NCI-H1694 treated with DMSO at 0.1 percent for 48 hours (cell line): ENCODE data around the gene ARL6IP1.
"Not testable (repeated sequence)": the region's sequence is repeated elsewhere in the genome, so short reads cannot be mapped to it uniquely, and the experiment has no call there.

Source experiments
- DNase-seq: peaks from one replicate; lab custom pipeline; 2025; lab: John Stamatoyannopoulos, UW

The ARL6IP1 gene

DNA sequence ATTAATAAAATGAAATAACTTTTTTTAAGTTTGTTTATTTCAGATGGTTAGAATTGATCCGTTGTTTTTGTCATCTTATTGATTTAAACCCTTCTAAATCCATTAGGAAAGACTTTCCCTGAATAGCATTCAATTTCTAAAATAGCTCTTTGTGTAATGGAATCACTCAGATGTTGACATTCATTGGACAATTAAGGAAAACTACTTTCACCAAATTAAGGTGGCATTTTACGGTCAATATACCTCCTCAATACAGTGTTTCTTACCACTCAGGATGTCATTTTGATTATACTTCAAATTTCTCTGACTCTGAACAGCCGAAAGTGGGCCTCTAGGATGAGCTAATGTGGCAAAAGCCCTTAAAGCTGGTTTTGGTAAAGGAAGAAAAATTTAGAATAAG is 1.8 kb downstream of the ARL6IP1 start:
- DNase-seq = no peak

DNA sequence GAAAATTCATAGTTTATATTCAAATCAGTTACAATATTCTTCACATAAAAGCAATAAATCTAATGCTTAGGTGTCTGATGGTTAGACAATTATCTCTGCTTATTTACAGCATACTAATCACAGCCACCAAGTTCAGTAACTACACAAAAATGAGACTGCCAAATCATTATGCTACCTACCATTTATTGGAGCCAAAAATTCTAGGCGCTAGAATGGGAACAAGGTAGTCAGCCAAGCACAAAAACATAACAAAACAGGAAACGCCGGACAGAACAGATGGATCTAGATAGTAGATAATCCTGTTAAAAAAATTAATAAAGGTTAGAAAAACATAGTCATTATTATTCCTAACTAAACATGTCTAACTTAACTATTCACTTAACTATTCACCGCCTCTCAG is 3.6 kb downstream of the ARL6IP1 start:
- DNase-seq = no peak

DNA sequence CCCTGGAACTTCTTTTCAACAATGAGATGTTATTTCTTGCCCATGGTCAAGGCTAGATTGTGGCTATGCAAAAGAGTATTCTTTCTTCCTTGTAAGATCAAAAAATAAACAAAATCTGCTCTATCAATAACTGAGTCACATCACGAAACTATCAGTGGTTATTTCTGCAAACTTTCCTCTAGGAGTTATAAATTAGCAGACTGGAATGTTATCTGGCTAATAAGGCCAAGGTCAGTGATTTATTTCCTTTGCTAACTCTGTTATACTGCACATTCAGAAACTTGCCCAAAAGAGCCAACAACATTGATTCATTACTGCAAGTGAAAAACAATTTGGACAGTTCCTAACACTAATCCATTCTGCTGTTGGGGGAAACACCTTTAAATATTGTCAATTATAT is 5.0 kb downstream of the ARL6IP1 start:
- no peak for DNase-seq

DNA sequence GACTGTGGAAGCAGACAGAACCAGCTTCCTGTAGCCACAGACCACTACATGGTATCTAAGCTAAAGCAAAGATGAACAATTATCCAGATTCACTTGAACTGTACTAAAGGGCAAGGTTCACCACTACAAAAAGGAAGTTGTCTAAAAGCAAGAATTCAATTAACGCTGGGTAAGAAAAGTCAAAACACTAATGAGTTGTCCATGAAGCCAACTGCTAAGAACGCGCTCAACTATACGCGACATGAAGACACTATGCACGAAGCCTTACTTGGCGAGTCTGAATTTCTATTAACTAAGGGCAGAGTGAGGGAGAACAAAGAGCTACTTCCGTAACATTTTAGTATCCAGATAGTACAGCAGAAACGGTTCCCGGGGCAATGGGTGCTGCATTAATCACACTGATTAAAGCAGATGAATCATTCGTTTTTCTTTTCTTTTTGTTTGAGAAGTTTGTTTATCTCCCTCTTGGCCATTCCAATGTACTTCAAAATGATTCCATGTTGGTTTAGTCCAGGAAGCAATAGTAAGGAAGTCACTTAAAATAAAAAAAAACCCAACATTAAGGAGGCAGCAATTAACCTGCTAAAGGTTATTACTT is 8.4 kb downstream of the ARL6IP1 start:
- no peak for DNase-seq

DNA sequence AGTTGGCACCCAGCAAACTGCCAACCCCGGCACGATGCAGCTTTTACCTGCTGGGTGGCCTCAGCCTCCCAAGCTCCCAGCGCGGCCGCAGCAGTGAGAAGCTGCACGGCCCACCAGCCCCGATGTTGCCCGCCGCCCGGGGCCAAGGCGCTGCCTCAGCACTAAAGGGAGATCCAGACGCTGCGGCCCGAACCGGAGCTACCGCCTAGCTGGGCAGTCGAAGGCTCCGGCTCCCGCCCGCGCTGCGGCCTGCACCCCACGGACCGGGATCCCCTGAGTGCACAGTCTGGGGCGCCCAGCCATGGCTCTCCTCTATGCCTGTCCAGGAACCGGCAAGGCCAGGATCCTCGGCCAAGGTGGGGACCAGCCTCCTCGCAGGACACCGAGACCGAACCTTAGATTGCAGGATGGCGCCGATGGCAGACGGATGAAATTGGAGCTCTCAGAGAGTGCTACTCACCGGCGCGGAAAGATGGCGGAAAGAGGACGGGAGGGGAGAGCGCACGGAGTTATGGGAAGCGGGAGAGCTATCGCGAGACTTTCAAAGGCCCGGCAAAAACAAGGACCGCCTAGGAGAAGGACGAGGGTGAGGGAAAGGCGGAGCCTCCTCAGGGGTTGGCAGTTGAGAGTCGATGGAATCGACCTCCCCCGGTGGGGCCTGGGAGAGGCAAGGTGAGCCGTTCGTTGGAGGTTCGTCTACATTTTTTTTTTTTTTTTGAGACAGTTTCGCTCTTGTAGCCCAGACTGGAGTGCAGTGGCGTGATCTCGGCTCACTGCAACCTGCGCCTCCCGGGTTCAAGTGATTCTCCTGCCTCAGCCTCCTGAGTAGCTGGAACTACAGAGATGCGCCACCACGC is 11.3 kb downstream of the ARL6IP1 start, which contains the start of gene RPS15A:
TSS of gene RPS15A (minus strand) at position 485 of the 857 bp plus-strand sequence. CDS start 1,221 bp downstream, outside the sequence.
- peak; percentile 92 for DNase-seq

DNA sequence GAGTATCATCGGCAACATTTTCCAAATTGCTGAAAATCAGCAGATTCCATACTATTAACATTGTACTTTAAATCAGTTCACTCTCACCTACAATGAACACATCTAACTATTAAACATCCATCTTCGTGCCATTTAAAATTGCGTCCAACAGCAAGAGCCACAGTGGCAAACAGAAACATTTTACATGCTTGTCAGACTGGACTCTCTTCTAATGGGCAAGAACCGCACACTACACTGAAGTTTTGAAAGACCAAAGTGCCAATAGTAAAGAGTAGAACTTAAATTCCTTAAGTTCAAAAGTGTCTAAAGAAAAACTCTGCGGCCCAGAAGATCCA is 11.9 kb downstream of the ARL6IP1 start:
- no peak for DNase-seq

DNA sequence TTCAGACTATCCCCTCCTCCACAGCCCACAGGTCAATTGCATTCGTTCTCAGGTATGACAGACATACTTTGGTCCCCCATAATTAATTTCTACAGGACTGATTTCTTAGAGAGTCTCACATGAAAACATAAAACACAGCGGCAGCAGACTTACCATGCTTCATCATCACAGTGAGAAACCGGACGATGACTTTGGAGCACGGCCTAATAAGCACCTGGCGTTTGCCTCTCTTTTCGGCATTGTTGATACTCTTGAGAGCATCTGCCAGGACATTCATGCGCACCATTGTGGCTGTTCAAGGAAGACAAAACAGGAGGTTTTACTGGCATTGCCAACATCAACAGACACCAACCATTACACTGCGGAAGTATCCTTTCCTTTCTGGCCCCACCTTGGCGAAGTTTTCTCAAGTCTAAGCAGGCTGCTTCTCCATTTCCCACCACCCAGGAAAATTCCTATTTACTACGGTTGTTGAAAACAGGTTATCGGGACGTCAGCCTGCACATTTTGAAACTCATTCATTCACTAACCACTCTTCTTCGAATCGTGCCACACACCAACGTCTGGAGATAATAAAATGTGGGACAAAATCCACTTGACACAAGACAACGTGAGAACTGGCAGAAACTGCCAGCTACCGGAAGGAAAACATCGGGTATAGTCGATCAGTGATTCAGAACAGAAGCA is 12.4 kb downstream of the ARL6IP1 start:
- no peak for DNase-seq

DNA sequence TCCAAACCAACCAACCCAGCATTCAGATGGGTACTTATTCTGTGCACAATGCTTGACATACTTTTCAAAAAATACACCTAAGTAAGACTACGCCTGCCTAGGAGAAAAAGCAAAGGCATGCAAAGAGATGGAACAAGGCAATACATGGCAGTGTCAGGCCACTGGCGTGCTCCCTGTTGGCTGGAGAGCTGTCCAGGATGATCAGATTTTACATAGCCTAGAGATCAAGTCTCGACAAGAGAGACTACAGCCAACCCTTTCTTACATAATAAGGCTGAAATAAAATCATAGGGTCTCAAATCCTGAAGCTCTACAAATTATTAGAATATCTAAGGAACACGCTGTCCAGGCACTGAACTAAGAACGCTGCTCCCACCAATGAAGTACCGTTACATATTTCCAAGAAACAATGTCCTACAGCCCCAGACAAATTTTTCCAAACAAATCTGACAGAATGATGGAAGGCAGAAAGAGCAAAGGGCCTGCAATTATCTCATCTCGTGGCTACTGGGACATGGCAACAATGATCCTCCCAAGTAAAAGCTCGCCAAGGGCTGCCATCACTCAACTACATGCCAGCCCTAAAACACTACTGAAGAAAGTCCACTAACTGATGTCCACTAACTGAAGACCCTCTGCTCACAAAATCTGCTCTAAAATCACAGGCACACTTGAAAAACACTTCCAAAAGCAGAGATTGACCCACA is 16.3 kb downstream of the ARL6IP1 start:
- DNase-seq = no peak

DNA sequence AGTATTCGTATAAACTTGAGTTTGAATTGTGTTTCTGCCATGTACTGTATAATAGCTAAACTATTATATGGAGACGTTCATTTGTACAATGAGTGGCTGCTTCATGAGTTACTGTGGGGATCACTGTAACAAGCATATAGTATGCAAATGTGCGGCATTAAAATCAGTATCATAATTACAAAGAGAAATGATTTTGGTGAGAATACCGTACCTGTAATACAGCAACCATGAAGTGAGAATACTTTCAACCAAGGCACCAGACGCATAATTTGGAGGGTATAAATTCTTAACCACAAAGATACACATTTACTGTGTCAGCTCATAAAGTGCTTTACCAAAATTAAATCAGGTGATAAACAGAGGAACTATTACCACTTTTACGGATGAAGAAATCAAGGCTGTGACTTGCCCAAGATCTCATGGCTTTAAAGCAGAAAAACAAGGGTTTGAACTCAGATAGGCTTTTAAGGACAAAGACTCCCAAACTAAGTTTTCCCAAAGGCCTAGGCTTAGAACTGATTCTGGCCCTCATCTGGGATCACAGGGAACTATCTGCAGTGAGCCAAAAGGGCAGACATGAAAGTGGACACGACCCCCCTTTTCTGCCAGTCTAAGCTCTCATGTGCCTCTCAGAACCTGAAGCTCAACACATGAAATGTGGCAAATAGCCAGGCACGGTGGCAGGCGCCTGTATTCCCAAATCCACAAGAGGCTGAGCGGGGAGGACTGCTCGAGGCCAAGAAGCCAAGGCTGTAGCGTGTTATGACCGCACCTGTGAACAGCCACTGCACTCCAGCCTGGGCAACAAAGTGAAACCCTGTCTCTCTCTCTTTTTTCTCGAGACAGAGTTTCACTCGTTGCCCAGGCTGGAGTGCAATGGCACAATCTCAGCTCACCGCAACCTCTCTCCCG is 17.7 kb downstream of the ARL6IP1 start:
- no peak for DNase-seq

DNA sequence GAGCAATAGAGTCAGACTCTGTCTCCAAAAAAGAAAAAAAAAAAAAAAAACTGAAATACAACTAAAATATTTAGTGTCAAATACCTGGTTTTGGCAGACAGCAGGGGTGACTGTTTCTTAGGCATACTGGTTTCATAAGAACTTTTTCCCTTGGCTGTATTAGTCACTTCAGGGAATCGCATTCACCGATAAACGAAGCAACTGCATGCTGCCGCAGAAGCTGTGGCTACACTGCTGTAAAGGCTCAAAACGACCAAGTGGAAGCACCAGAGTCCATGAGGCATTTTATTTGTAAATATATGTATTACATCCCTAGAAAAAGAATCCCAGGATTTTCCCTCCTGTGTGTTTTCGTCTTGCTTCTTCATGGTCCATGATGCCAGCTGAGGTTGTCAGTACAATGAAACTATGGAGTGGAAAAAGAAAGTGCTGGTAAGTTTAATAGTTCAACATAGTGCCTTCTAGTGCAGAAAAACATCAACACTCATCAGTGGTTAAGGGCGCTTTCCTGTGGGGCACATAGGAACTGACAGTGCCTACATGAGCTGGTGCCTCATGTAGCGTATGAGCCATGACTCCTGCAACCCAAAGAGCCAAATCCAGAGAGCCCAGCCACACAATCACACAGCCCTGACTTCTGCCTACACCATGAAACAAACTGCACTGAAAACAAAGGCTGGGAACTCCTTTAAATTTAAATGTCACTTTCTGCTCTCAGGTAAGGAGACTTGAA is 18.5 kb downstream of the ARL6IP1 start:
- DNase-seq = no peak

DNA sequence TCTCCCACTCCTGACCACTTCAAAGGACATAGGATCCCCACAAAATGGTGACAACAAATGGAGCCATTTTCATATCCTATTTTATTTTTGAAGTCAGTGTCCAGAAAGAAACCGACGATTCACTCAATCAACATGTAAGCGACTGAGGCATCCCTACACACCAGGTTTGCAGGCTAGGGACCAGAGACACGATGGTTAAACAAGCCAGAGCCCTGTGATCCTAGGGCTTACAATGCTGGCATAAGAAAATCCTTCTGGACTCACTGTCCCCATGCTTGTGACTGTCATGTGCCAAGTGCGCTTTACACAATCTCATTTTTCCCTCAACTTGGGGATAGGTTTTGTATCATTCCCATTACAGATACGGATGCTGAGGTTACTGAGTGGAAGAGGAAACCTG is 20.1 kb downstream of the ARL6IP1 start:
- DNase-seq = not testable (repeated sequence)

DNA sequence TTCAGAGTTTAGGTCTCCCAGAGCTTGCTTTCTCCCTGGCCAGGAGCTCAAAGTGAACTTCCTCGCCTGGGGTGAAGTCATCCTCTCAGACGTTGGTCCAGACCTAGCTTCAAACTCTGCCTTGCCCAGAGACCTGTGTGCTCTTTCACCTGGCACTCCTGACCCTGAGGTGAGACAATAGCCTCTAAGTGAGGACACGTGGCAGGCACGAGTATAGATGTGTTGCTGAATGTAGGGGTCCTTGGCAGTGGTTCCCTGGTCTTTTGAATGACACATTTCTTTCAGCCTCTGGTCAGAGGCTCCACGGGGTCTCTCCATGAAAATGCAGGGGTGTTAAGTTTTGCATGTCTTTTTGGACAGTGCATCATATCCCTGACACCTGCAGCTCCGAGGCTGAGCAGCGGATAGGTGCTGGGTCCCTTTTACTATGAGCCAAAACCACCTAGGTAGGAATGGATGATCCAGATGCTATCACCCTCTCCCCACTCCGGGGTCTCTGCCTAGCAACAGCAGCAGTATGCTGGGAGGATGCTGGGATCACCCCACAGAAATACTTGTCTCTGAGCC is 20.8 kb downstream of the ARL6IP1 start:
- DNase-seq = not testable (repeated sequence)

DNA sequence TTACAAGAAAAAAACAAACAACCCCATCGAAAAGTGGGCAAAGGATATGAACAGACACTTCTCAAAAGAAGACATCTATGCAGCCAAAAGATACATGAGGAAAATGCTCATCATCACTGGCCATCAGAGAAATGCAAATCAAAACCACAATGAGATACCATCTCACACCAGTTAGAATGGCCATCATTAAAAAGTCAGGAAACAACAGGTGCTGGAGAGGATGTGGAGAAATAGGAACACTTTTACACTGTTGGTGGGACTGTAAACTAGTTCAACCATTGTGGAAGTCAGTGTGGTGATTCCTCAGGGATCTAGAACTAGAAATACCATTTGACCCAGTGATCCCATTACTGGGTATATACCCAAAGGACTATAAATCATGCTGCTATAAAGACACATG is 23.7 kb downstream of the ARL6IP1 start:
- DNase-seq = not testable (repeated sequence)

DNA sequence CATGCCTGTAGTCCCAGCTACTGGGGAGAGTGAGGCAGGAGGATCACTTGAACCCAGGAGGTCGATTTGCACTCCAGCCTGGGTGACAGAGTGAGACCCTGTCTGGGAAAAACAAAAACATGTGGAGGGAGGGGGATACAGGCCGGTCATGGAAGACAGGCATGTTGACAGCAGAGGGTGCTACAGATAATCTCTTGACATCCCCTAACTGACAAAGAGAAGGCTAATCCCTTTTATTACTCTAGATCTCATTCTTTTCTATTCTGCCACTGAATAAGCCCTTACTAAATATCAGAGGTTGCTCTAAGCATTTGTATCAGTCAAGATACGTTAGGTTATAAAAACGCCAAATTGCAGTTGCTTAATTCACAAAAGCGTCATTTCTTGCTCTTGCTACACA is 25.0 kb downstream of the ARL6IP1 start:
- not testable (repeated sequence) for DNase-seq

DNA sequence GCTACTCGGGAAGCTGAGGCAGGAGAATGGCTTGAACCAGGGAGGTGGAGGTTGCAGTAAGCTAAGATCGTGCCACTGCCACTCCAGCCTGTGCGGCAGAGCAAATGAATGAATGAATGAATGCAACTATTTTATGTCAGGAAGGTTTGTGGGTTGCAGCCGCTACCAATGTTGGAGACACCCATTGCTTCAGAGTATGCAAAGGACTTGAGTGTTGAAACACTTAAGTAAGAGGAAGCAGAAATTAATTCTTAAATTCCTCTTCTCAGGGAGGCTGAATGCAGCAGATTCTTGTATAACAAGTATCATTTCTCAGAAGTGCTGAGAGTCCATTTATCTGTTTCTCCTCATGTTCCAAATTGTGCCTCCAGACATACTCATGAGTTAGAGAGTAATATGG is 26.7 kb downstream of the ARL6IP1 start:
- DNase-seq = not testable (repeated sequence)

DNA sequence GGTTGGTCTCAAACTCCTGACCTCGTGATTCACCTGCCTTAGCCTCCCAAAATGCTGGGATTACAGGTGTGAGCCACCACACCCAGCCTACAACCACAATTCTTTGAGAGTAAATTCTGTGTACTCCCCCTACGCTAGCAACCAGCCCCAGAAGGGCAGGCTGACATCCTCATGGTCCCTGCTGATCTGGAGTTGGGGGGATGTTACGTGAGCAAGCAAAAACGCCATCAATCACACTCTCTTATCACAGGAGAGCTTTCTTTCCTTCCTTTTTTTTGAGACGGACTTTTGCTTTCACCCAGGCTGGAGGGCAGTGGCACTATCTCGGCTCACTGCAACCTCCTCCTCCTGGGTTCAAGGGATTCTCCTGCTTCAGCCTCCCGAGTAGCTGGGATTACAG is 29.2 kb downstream of the ARL6IP1 start:
- not testable (repeated sequence) for DNase-seq

DNA sequence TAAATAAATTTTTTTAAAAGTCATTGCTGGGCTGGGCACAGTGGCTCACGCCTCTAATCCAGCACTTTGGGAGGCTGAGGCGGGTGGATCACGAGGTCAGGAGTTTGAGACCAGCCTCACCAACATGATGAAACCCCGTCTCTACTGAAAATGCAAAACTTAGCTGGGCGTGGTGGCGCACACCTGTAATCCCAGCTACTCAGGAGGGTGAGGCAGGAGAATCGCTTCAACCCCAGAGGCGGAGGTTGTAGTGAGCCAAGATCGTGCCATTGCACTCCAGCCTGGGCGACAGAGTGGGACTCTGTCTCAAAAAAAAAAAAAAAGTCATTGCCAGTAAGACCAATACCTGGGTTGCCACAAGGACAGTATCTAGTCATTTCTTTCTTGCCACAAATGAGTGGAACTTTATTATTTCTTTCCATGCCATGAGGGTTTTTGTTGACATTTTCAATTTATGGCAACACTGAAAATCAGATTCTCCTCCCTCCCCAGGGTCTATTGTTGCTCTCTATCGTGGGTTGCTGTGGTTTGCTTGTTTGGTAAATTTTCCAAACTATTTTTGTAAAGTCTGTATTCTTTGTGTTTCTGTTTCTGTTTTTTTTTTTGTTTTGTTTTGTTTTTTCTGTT is 30.9 kb downstream of the ARL6IP1 start:
- DNase-seq = not testable (repeated sequence)

DNA sequence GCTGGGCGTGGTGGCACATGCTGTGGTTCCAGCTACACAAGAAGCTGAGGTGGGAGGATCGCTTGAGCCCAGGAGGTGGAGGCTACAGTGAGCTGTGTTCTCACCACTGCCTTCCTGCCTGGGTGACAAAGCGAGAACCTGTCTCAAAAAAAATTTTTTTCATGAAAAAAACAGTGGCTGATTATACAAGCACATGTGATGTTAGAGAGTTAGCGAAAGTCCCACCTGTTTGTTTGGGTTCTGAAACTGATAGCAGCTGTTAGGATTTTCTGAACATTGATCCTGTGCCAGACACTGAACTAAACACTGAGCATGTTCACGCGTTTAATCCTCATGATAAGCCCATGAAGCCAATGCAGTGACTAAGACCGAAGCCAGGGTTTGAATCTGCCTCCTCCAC is 34.1 kb downstream of the ARL6IP1 start:
- DNase-seq = peak; percentile 87

DNA sequence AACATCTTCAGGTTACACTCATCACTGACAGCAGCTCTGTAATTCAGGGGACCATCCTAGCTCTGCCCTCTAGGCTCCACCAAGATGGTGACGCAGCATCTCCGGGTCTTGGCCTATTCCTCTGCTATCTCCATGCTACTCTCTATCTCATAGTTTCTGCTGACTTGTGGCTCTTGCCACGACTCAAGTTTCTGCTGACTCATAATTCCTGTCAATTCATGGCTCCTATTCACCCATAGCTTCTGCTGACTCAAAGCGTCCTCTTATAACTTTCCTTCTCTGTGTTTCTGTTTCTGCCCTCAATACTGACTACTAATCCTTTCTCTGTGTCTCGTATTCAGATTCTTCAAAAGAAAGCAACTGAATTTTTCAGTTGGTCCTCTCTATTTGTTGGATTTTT is 38.6 kb downstream of the ARL6IP1 start:
- DNase-seq = not testable (repeated sequence)
